Vagina (tissue), 2 donors: ENCODE measurements around the gene CCDC88C.

Experiments used
- CTCF ChIP-seq, 3 experiments: fragments of 450-650 bp in 2 of 3; fragments of 200-600 bp in 1 of 3; sonication (generic) in 1 of 3; IDR thresholded peaks; one replicate each; pipeline ENCODE4 v1.5.1; 2017 to 2019; ENCODE audit warnings: antibody characterized with exemption in 3 of 3, mild to moderate bottlenecking in 2 of 3, moderate library complexity in 2 of 3
- POLR2A ChIP-seq, 2 donors: fragments of 450-650 bp; IDR thresholded peaks; one replicate each; pipeline ENCODE4 v1.6.1; 2017; ENCODE audit warnings: antibody characterized with exemption in 2 of 2, mild to moderate bottlenecking in 2 of 2, moderate library complexity in 2 of 2
- POLR2AphosphoS5 ChIP-seq, 2 donors: sonication (generic); formaldehyde crosslinking; IDR thresholded peaks; one replicate each; pipeline ENCODE4 v1.9.0; 2017; ENCODE audit warnings: antibody characterized with exemption in 2 of 2, mild to moderate bottlenecking in 2 of 2, low read depth in 1 of 2; ENCODE audit not compliant: insufficient read depth in 1 of 2

GRCh38 chr14:91378930-91379578, 38.6 kb downstream of the CCDC88C start:
- TF ChIP-seq POLR2A (IDR thresholded peaks at IDR 0.05) = no peak
- no peak for TF ChIP-seq CTCF (IDR thresholded peaks at IDR 0.05)
- TF ChIP-seq POLR2AphosphoS5 (IDR thresholded peaks at IDR 0.05; ENCODE audit: insufficient read depth in 1 of 2, low read depth in 1 of 2) = no peak
